ENCODE data around the gene MAP3K5. TPM values are rescaled to one million over a fixed set of nuclear protein-coding genes. Genes with fewer than 3 reads are reported as not detected.

Gene MAP3K5
- total and polyA plus RNA-seq, 2 of the 8 experiments (the other 6 are each of a cell fraction or from before 2014, with no cell fraction given) = 0.63 to 2.6 TPM

DNA sequence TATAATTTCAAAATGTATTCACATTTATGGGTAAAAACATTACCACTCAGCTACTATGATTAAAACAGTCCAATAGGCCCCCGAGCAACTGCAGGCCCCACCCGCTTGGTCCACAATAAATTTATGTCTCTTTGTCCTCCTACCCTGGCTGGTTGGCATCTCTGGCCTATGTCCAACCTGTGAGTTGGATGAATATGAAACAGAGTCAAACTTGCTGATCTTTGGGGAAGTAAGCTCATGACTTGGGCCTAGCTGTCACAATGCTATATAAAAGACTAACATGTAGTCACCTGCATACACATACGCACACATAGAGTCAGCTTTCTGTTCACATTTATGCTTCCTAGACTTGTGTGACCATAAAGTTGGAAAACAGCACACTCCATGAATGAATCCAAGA is 262.6 kb downstream of the MAP3K5 start:
- Histone ChIP-seq H2BK12ac (ENCODE audit: low read depth, low read length) (no peak overlapping the region), H3K14ac (ENCODE audit: insufficient read length) (no peak overlapping the region), H2BK20ac (ENCODE audit: low read length) (no peak overlapping the region), H4K5ac (ENCODE audit: insufficient read length, low read depth, low read length) (no peak overlapping the region), H3K79me1 (ENCODE audit: low read depth, low read length) (peaks cover 10% of the 10 kb centered on the region), H3K4ac (replicated peaks; ENCODE audit: insufficient read length, low read depth, low read length) (no peak overlapping the region), H3K18ac (ENCODE audit: extremely low read depth, low read length) (no peak overlapping the region), H3K36me3 (ENCODE audit: control insufficient read depth in 2 of 4, insufficient read depth in 4 of 4, low read length in 3 of 4) (no peaks in the 10 kb centered on the region), H2BK120ac (replicated peaks; ENCODE audit: low read depth, low read length) (no peak overlapping the region), H2BK5ac (ENCODE audit: low read depth, low read length) (no peak overlapping the region), H3K4me1 (replicated peaks in 1 of 4; ENCODE audit: control insufficient read depth in 3 of 4, insufficient read depth in 4 of 4, low read length in 3 of 4) (peaks cover 15 to 32% (median 29%) of the 10 kb centered on the region in 4 experiments), H3K23me2 (ENCODE audit: low read depth, low read length) (peaks cover 1% of the 10 kb centered on the region; the same call in 1 of the 2 replicates), H3K79me2 (ENCODE audit: control insufficient read depth in 1 of 2, insufficient read depth in 2 of 2, low read length in 2 of 2) (peaks cover 3 to 91% of the 10 kb centered on the region in 2 experiments; a peak in 3 of 4 replicates), H2BK15ac (ENCODE audit: low read length) (no peak overlapping the region), H3K23ac (ENCODE audit: insufficient read length) (no peak overlapping the region), H3K9ac (replicated peaks in 1 of 4; ENCODE audit: extremely low read depth in 1 of 4, low read depth in 3 of 4, low read length in 3 of 4) (no peak overlapping the region), H2AFZ (ENCODE audit: low read length) (no peak overlapping the region), H3K27ac (ENCODE audit: low read depth, low read length) (no peak overlapping the region), H2AK5ac (ENCODE audit: low read depth, low read length) (no peak overlapping the region), H4K91ac (replicated peaks; ENCODE audit: insufficient read length, low read length) (no peak overlapping the region), H3K4me3 (ENCODE audit: extremely low read depth in 1 of 4, insufficient read depth in 2 of 4, low read depth in 3 of 4, low read length in 4 of 4) (no peak overlapping the region), H4K20me1 (replicated peaks in 1 of 2; ENCODE audit: control insufficient read depth in 1 of 2, insufficient read depth in 2 of 2, low read length in 2 of 2) (peaks cover 0 to 14% of the 10 kb centered on the region in 2 experiments), H3K27me3 (replicated peaks in 1 of 4; ENCODE audit: control insufficient read depth in 3 of 4, extremely low read depth in 1 of 4, insufficient read depth in 3 of 4, low read length in 3 of 4) (no peaks in the 10 kb centered on the region), H3K4me2 (ENCODE audit: insufficient read depth in 1 of 2, low read depth in 2 of 2, low read length in 2 of 2) (no peak overlapping the region), H3K56ac (replicated peaks; ENCODE audit: insufficient read length, low read depth, low read length) (no peak overlapping the region), H3K9me3 (ENCODE audit: insufficient read depth in 2 of 2, low read depth in 1 of 2, low read length in 1 of 2) (no peaks in the 10 kb centered on the region), H4K8ac (ENCODE audit: extremely low read depth, insufficient read depth, low read length) (no peak overlapping the region)
- CTCF ChIA-PET (ENCODE audit: partially characterized antibody) = interaction anchor here (1.0 to 1.9 kb wide), 4 partner anchors 9 to 33 kb away, joined by 3 to 5 read pairs (median 4); no protein-coding TSS in a partner anchor
- 90% methylated on average over 3 of the region's 3 CpGs; no CpG with 5 or more reads in 1 of the 2 experiments for WGBS, 2 experiments (ENCODE audit: extremely low coverage in 1 of 2, insufficient coverage in 1 of 2, insufficient read length in 1 of 2, insufficient replicate concordance in 2 of 2, low coverage in 1 of 2, low lambda C conversion rate in 2 of 2, missing lambda C conversion rate in 1 of 2)
- DNase-seq (ENCODE audit: low read depth in 1 of 2, low spot score in 2 of 2) (no peak), FAIRE-seq (no peak)
- POLR2A ChIA-PET (ENCODE audit: partially characterized antibody) = no interaction called here
- TF ChIP-seq RXRA (IDR thresholded peaks at IDR 0.05; ENCODE audit: insufficient read depth, low read depth, low read length) = no peak
- no peak for TF ChIP-seq POU5F1 (IDR thresholded peaks at IDR 0.05; ENCODE audit: low read depth, low read length)
- no peak for TF ChIP-seq SIN3A (conservative IDR thresholded peaks at IDR 0.05 in 1 of 2, IDR thresholded peaks at IDR 0.05 in 1 of 2; ENCODE audit: low read depth in 1 of 2, low read length in 2 of 2)
- no peak for TF ChIP-seq RNF2 (IDR thresholded peaks at IDR 0.05; ENCODE audit: borderline replicate concordance, low read depth, low read length, missing control alignments, poor library complexity, severe bottlenecking)
- TF ChIP-seq, protein P1, sequence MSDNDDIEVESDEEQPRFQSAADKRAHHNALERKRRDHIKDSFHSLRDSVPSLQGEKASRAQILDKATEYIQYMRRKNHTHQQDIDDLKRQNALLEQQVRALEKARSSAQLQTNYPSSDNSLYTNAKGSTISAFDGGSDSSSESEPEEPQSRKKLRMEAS (IDR thresholded peaks at IDR 0.05) = no peak
- no peak for TF ChIP-seq KDM5A (IDR thresholded peaks at IDR 0.05; ENCODE audit: low read length)
- TF ChIP-seq, protein P2, sequence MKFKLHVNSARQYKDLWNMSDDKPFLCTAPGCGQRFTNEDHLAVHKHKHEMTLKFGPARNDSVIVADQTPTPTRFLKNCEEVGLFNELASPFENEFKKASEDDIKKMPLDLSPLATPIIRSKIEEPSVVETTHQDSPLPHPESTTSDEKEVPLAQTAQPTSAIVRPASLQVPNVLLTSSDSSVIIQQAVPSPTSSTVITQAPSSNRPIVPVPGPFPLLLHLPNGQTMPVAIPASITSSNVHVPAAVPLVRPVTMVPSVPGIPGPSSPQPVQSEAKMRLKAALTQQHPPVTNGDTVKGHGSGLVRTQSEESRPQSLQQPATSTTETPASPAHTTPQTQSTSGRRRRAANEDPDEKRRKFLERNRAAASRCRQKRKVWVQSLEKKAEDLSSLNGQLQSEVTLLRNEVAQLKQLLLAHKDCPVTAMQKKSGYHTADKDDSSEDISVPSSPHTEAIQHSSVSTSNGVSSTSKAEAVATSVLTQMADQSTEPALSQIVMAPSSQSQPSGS (IDR thresholded peaks at IDR 0.05; ENCODE audit: low read length) = no peak
- no peak for TF ChIP-seq TAF7 (optimal IDR thresholded peaks at IDR 0.05; ENCODE audit: borderline replicate concordance, low read depth, low read length)
- TF ChIP-seq NRF1 (IDR thresholded peaks at IDR 0.05; ENCODE audit: low read depth, low read length) = no peak
- TF ChIP-seq CHD2 (IDR thresholded peaks at IDR 0.05; ENCODE audit: low read length) = no peak
- TF ChIP-seq SP1 (IDR thresholded peaks at IDR 0.05; ENCODE audit: low read depth, low read length) = no peak

All from H1 (cell line).